GM10847 (cell line): Measurements from ENCODE around the gene PITHD1.

Source experiments
- POLR2A ChIP-seq: IDR thresholded peaks from 2 replicates; pipeline ENCODE4 v1.6.1; 2011; ENCODE audit not compliant: insufficient read length; ENCODE audit errors: extremely low read depth

The PITHD1 gene

GRCh38 chr1:23777979-23778814 lies at the start of gene PITHD1:
TSS of gene PITHD1 (plus strand) at chr1:23778418. CDS start at chr1:23778516, 98 bp downstream.
- TF ChIP-seq POLR2A: peak; percentile 96

GRCh38 chr1:23732363-23733224 lies 45.6 kb upstream of the PITHD1 start:
- no peak for TF ChIP-seq POLR2A

DNA sequence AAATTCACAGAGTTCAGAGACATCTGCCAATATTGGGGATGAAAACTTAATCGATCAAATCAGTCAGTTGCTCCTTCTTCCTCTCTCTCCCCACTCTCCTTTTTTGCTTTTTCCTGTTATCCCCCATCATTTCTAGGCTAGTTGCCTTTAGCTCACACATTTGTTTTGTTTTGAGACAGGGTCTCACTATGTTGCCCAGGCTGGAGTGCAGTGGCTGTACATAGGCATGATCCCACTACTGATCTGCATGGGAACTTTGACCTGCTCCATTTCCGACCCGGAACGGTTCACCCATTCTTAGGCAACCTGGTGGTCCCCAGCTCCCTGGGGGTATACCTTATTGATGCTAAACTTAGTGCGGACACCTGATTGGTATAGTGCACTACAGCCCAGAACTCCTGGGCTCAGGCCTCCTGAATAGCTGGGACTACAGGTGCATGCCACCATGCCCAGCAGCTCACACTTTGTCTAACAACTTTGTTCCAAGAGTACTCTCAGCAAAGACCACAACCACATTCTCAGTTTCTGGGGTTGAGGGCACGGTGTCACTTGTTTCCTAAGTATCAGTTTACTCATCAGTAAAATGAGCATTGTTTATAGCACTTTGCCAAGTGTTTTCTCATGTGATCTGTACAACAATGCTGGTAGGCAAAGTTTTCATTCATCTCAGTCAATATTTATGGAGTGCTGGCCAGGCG lies 41.6 kb upstream of the PITHD1 start:
- no peak for TF ChIP-seq POLR2A

DNA sequence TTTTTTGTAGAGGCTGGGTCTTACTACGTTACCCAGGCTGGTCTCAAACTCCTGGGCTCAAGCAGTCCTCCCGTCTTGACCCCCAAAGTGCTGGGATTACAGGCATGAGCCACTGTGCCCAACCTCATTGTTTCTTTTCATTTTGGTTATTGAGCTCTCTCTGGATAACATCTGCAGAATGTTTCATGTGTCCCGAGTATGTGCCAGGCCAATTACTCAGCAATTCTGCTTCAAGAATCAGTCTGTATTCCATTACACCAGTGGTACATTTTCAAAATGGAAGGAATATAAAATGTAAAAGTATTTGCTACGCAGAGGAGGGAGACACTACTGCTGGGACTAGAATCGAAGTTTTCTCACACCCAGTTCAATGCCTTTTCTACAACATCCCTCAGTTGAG lies 36.6 kb upstream of the PITHD1 start:
- TF ChIP-seq POLR2A: no peak

- no peak for TF ChIP-seq POLR2A
Measured at GRCh38 chr1:23742670-23743286, 35.4 kb upstream of the PITHD1 start.

DNA sequence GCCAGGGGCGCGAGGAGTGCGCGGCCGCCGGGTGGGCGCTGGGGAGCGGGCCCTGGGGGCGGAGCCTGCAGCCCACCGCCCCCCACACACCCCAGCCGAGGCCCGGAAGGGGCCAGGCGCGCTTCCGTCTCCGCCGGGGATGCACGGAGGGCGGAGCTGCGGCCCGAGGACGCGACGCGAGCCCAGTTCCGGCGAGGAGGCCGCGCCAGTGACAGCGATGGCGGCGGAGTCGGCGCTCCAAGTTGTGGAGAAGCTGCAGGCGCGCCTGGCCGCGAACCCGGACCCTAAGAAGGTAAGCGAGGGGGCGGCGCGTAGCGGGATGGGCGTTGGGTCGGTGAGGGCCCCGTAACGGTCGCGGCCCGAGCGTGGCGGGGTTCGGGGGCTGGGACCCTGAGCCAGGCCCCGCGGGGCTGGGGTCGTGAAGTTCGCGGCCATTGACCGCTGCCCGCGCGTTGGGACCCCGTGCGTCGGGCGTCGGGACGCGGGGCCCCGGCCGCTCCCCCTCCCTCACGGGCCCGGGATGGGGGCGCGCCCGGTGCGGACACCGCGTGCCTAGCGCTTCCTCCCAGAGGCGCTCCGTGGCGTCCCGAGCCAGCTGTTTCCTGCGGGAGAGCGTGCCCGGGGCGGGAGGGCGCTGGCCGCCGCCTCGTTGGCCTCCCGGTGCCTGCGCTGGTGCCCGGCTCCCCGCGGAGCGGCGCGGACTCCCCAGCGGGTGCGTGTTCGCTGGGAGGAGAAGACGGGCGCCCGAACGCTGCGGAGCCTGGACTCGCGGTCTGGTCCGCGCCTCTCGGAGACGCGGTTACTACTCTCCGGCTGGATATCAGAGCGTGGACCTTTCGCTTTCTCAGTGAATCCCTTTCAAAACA lies 34.7 kb upstream of the PITHD1 start, which contains the start of gene ELOA:
TSS of gene ELOA (plus strand) at position 185 of the 866 bp plus-strand sequence. CDS start at position 218, 33 bp downstream.
- peak; percentile 88 for TF ChIP-seq POLR2A

DNA sequence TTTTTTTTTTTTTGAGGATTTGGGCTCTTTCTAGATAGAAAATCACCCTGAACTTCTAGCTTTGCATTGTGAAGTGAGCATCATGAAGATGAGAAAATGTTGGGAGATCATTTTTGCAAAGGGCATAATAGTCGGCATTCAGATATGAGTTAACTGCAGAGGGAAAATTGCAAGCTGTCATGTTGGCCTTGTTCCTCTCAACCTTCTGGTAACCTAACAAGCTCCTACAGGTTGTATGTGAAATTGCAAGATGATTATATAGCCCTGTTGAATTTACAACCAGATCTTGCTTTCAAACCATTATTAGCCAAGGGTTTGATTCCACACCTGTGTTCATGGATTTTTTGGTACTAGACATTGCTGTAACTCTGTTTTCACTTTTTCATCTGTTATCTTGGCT lies 32.7 kb upstream of the PITHD1 start:
- no peak for TF ChIP-seq POLR2A

GRCh38 chr1:23748016-23748415 lies 30.2 kb upstream of the PITHD1 start:
- no peak for TF ChIP-seq POLR2A

- no peak for TF ChIP-seq POLR2A
Measured at GRCh38 chr1:23751050-23751814, 27.0 kb upstream of the PITHD1 start.

DNA sequence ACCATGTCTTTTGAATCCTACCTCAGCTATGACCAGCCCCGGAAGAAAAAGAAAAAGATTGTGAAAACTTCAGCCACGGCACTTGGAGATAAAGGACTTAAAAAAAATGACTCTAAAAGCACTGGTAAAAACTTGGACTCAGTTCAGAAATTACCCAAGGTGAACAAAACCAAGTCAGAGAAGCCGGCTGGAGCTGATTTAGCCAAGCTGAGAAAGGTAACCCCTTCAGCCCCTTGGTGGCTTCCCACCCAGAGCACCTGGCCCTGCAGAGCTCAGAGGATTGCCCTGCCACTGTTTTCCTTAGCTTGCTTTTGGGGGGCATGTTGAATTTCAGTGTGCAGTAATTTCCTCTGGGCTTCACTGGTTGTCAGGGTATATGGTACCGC lies 26.4 kb upstream of the PITHD1 start:
- no peak for TF ChIP-seq POLR2A

DNA sequence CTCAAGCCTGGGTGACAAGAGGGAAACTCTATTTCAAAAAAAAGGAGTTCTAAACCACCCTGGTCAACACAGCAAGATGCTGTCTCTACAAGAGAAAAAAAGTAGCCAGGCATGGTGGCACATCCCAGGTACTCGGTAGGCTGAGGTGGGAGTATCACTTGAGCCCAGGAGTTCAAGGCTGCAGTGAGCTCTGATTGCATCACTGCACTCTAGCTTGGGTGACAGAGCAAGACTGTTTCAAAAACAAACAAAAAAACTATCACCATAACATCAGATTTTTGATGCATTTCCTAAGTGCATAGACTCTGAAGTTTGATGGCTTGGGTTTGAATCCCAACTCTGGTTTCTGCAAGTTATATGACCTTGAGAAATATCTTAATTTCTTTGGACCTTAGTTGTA lies 25.3 kb upstream of the PITHD1 start:
- no peak for TF ChIP-seq POLR2A

DNA sequence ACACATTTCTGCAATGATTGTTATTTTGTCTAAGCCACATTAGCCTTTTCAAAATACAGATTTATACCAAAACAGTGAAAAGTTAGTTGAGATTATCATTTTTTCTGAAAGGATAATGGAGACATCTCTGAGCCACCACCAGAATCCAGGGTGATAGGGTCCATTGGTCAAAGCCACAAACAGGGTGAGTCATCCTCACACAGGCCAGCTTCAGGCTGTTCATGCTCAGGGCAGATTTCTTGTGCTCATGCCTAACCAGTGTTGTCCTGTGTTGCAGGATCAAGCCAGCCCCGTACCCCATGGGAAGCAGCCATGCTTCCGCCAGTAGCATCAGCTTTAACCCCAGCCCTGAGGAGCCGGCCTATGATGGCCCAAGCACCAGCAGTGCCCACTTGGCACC lies 21.5 kb upstream of the PITHD1 start:
- no peak for TF ChIP-seq POLR2A

DNA sequence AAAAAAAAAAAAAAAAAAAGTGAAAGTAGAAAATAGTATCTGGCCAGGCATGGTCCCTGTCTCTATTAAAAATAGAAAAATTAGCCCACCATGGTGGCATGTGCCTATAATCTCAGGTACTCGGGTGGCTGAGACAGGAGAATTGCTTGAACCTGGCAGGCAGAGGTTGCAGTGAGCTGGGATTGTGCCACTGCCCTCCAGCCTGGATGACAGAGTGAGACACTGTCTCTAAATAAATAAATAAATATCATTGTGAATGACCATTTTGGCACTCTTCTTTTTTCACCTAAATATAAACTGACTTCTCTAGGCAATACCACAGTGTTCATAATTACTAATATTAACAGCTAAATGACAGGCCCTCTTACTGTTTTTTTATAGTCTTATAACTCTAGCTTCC lies 20.4 kb upstream of the PITHD1 start:
- TF ChIP-seq POLR2A: no peak
